ENCODE measurements around the gene CDC20B.

Gene CDC20B

GRCh38 chr5:55187370-55187769 is 14.4 kb upstream of the CDC20B start:
- H3K36me3 ChIP-seq (ENCODE audit: control insufficient read depth in 2 of 2, insufficient read depth in 2 of 2, low read length in 2 of 2) = no peaks in the 10 kb centered on the region
- no peaks in the 10 kb centered on the region for H3K9me3 ChIP-seq (ENCODE audit: control insufficient read depth in 2 of 2, low read length in 2 of 2)
- no peak overlapping the region for H3K4me3 ChIP-seq (ENCODE audit: low read length in 2 of 2)
- H3K4me1 ChIP-seq (ENCODE audit: control insufficient read depth, insufficient read depth, low read length) = no peaks in the 10 kb centered on the region
- no peak overlapping the region for H3K9ac ChIP-seq (ENCODE audit: low read length in 2 of 2)
- H3K27me3 ChIP-seq (ENCODE audit: control insufficient read depth in 1 of 2, insufficient read depth in 2 of 2, low read length in 2 of 2) = peaks cover 0 to 16% of the 10 kb centered on the region in 2 donors
- no peak overlapping the region for H3K27ac ChIP-seq (ENCODE audit: low read length)

DNA sequence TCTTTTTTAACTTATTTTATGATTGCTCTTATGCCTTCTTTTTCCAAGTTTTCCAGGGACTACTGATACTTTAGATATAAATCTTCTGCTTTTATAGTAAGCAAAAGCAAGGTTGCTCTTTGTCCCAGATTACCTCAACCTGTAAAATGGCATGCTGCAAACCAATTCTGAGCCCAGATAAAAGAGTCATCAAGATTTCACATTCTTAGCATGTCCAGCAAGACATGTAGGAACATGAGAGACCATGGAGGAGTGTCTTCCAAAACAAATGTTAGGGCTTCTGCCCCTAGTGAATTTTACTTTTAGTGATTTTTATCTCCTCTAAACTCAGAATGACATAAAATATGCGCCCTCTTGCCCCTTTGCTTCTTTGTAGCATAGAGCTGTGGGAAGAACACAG is 7.0 kb upstream of the CDC20B start:
- Histone ChIP-seq H3K4me3 (ENCODE audit: low read length in 2 of 2) (no peak overlapping the region), H3K27me3 (ENCODE audit: control insufficient read depth in 1 of 2, insufficient read depth in 2 of 2, low read length in 2 of 2) (peaks cover 27% of the 10 kb centered on the region in 2 donors), H3K36me3 (ENCODE audit: control insufficient read depth in 2 of 2, insufficient read depth in 2 of 2, low read length in 2 of 2) (no peaks in the 10 kb centered on the region), H3K9me3 (ENCODE audit: control insufficient read depth in 2 of 2, low read length in 2 of 2) (no peaks in the 10 kb centered on the region), H3K9ac (ENCODE audit: low read length in 2 of 2) (no peak overlapping the region), H3K4me1 (ENCODE audit: control insufficient read depth, insufficient read depth, low read length) (peaks cover 3% of the 10 kb centered on the region), H3K27ac (ENCODE audit: low read length) (no peak overlapping the region)

GRCh38 chr5:55177078-55177477 is 4.1 kb upstream of the CDC20B start:
- Histone ChIP-seq H3K36me3 (ENCODE audit: control insufficient read depth in 2 of 2, insufficient read depth in 2 of 2, low read length in 2 of 2) (no peaks in the 10 kb centered on the region), H3K9me3 (ENCODE audit: control insufficient read depth in 2 of 2, low read length in 2 of 2) (no peaks in the 10 kb centered on the region), H3K4me3 (ENCODE audit: low read length in 2 of 2) (no peak overlapping the region), H3K4me1 (ENCODE audit: control insufficient read depth, insufficient read depth, low read length) (peaks cover 14% of the 10 kb centered on the region), H3K9ac (ENCODE audit: low read length in 2 of 2) (no peak overlapping the region), H3K27ac (ENCODE audit: low read length) (no peak overlapping the region), H3K27me3 (ENCODE audit: control insufficient read depth in 1 of 2, insufficient read depth in 2 of 2, low read length in 2 of 2) (peaks cover 42 to 52% of the 10 kb centered on the region in 2 donors)

DNA sequence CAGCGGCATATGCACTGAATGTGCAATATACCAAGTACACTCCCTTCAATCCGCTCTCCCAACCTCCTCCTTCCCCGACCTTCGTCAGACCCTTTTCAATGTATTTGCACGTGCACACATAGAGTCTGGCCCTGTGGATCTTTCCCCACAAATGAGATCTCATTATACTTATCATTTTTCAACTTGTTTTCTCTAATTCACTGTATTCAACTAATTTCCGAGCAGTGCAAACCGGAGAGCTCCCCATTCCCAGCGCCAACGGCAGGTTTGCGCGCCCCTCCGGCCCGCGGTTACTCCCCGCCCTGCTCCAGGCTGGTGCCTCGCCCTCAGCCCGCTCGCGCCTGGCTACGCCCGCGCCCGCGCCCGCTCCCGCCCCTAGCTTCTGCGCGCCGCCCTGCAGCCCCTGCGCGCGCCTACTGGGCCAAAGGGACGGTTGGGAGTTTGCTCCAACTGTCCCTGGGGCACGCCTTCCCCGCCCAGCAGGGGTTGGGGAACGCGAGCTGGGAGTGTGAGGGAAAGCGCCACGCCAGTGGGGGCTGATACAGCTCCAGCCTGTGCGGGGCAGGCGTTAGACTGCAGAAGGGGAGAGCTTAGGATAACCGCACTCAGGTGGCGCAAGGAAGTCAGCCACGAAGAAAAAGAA is 3.3 kb upstream of the CDC20B start:
- Histone ChIP-seq H3K27me3 (ENCODE audit: control insufficient read depth in 1 of 2, insufficient read depth in 2 of 2, low read length in 2 of 2) (peaks cover 45 to 52% of the 10 kb centered on the region in 2 donors), H3K9me3 (ENCODE audit: control insufficient read depth in 2 of 2, low read length in 2 of 2) (no peaks in the 10 kb centered on the region), H3K36me3 (ENCODE audit: control insufficient read depth in 2 of 2, insufficient read depth in 2 of 2, low read length in 2 of 2) (no peaks in the 10 kb centered on the region), H3K4me3 (ENCODE audit: low read length in 2 of 2) (peak overlapping the region in 1 of 2 donors; percentile 30), H3K4me1 (ENCODE audit: control insufficient read depth, insufficient read depth, low read length) (peaks cover 14% of the 10 kb centered on the region), H3K27ac (ENCODE audit: low read length) (no peak overlapping the region), H3K9ac (ENCODE audit: low read length in 2 of 2) (no peak overlapping the region)

DNA sequence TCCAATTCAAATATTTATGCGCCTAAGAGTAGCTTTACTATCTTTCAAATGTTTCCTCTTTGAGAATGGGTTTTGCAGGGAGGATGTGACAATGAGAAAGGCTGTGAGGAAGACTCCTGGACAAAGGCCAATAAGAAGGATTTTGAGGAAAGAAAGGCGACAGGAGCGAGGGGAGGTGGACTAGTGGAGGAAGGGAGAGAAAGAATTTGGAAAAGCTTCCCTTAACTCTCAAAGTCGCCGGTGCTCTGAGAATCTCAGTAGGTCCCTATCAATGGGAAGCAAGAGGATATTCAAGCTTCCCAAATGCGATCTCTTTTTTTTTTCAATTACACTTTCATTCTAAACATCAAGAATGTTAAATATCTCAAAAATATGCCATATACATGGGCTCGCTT is 2.8 kb upstream of the CDC20B start:
- H3K27ac ChIP-seq (ENCODE audit: low read length) = no peak overlapping the region
- no peak overlapping the region for H3K9ac ChIP-seq (ENCODE audit: low read length in 2 of 2)
- H3K4me1 ChIP-seq (ENCODE audit: control insufficient read depth, insufficient read depth, low read length) = peaks cover 14% of the 10 kb centered on the region
- H3K36me3 ChIP-seq (ENCODE audit: control insufficient read depth in 2 of 2, insufficient read depth in 2 of 2, low read length in 2 of 2) = no peaks in the 10 kb centered on the region
- H3K4me3 ChIP-seq (ENCODE audit: low read length in 2 of 2) = no peak overlapping the region
- H3K9me3 ChIP-seq (ENCODE audit: control insufficient read depth in 2 of 2, low read length in 2 of 2) = no peaks in the 10 kb centered on the region
- peaks cover 45 to 52% of the 10 kb centered on the region in 2 donors for H3K27me3 ChIP-seq (ENCODE audit: control insufficient read depth in 1 of 2, insufficient read depth in 2 of 2, low read length in 2 of 2)

- Histone ChIP-seq H3K27me3 (ENCODE audit: control insufficient read depth in 1 of 2, insufficient read depth in 2 of 2, low read length in 2 of 2) (peaks cover 45 to 59% of the 10 kb centered on the region in 2 donors), H3K27ac (ENCODE audit: low read length) (no peak overlapping the region), H3K4me1 (ENCODE audit: control insufficient read depth, insufficient read depth, low read length) (peaks cover 14% of the 10 kb centered on the region), H3K9me3 (ENCODE audit: control insufficient read depth in 2 of 2, low read length in 2 of 2) (no peaks in the 10 kb centered on the region), H3K4me3 (ENCODE audit: low read length in 2 of 2) (peak overlapping the region; percentile 44 to 68), H3K36me3 (ENCODE audit: control insufficient read depth in 2 of 2, insufficient read depth in 2 of 2, low read length in 2 of 2) (no peaks in the 10 kb centered on the region), H3K9ac (ENCODE audit: low read length in 2 of 2) (no peak overlapping the region)
Observed at GRCh38 chr5:55173687-55174230, 782 bp upstream of the CDC20B start.

DNA sequence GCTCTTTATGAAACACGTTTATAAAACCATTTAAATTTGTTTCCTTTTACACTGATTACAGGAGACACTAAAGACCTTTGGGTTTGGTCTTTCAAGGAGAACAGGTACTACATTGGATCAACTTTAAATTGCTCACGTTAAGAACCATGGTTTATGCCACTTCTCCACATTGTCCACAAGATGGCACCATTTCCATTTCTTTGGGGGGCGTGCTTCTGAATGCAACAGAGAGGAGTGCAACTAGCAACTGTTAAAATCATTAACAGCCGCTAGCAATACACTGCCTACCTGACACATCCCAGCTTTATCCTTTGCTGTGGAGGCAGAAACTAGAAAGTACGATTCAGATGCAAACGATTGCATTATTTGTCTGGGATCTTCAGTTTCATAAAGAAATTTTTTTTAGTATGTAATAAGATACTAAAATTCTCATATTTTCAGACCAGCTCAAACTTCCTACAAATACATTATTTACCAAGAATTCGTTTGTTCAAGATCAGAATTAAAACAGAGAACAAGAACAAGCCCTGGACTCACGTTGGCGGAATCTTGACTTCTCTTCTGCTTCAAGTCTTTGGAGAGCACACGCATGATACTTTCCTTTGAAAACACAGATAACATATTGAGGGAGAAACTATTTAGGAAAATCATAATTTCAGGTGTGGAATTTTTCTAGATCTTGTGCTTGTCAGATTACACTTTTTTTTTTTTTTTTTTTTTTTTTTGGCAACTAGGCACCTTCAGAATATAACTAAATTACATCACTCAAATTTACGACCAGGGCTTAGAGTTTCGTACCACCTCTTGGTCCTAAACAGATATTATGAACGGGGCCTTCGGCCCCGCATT is 702 bp downstream of the CDC20B start:
- peaks cover 14% of the 10 kb centered on the region for H3K4me1 ChIP-seq (ENCODE audit: control insufficient read depth, insufficient read depth, low read length)
- H3K9ac ChIP-seq (ENCODE audit: low read length in 2 of 2) = no peak overlapping the region
- H3K36me3 ChIP-seq (ENCODE audit: control insufficient read depth in 2 of 2, insufficient read depth in 2 of 2, low read length in 2 of 2) = no peaks in the 10 kb centered on the region
- peaks cover 39 to 54% of the 10 kb centered on the region in 2 donors for H3K27me3 ChIP-seq (ENCODE audit: control insufficient read depth in 1 of 2, insufficient read depth in 2 of 2, low read length in 2 of 2)
- no peaks in the 10 kb centered on the region for H3K9me3 ChIP-seq (ENCODE audit: control insufficient read depth in 2 of 2, low read length in 2 of 2)
- H3K4me3 ChIP-seq (ENCODE audit: low read length in 2 of 2) = peak overlapping the region; percentile 68 to 73
- H3K27ac ChIP-seq (ENCODE audit: low read length) = no peak overlapping the region

GRCh38 chr5:55171471-55171870 is 1.5 kb downstream of the CDC20B start:
- no peaks in the 10 kb centered on the region for H3K36me3 ChIP-seq (ENCODE audit: control insufficient read depth in 2 of 2, insufficient read depth in 2 of 2, low read length in 2 of 2)
- H3K27me3 ChIP-seq (ENCODE audit: control insufficient read depth in 1 of 2, insufficient read depth in 2 of 2, low read length in 2 of 2) = peaks cover 32 to 46% of the 10 kb centered on the region in 2 donors

DNA sequence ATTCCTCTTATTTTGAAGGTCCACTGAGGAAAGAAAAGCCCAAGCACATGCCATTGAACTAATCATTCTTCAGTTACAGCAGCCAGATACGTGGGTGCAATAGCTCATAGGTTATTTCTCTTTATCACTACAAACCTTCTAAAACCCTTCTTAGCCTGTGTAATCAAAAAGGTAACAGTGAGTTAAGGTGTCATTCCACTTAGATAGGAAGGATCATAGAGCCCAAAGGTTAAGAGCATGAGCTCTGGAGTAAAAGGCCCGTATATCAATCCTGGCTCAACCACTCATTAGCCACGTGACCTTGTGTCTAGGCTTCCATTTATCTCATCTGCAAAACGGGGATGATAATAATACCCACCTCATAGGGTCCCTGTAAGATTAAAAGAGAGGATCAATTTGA is 10.3 kb downstream of the CDC20B start:
- Histone ChIP-seq H3K9me3 (ENCODE audit: control insufficient read depth in 2 of 2, low read length in 2 of 2) (peaks cover 0 to 4% of the 10 kb centered on the region in 2 donors), H3K27me3 (ENCODE audit: control insufficient read depth in 1 of 2, insufficient read depth in 2 of 2, low read length in 2 of 2) (peaks cover 7 to 20% of the 10 kb centered on the region in 2 donors), H3K4me3 (ENCODE audit: low read length in 2 of 2) (no peak overlapping the region), H3K27ac (ENCODE audit: low read length) (no peak overlapping the region), H3K4me1 (ENCODE audit: control insufficient read depth, insufficient read depth, low read length) (no peaks in the 10 kb centered on the region), H3K36me3 (ENCODE audit: control insufficient read depth in 2 of 2, insufficient read depth in 2 of 2, low read length in 2 of 2) (peaks cover 0 to 4% of the 10 kb centered on the region in 2 donors), H3K9ac (ENCODE audit: low read length in 2 of 2) (no peak overlapping the region)

More at GRCh38 chr5:55171471-55171870, 1.5 kb downstream of the CDC20B start:
- Histone ChIP-seq H3K9me3 (ENCODE audit: control insufficient read depth in 2 of 2, low read length in 2 of 2) (no peaks in the 10 kb centered on the region), H3K27ac (ENCODE audit: low read length) (no peak overlapping the region), H3K9ac (ENCODE audit: low read length in 2 of 2) (no peak overlapping the region), H3K4me3 (ENCODE audit: low read length in 2 of 2) (no peak overlapping the region), H3K4me1 (ENCODE audit: control insufficient read depth, insufficient read depth, low read length) (peaks cover 14% of the 10 kb centered on the region)

GRCh38 chr5:55160493-55161209 is 12.3 kb downstream of the CDC20B start:
- H3K9me3 ChIP-seq (ENCODE audit: control insufficient read depth in 2 of 2, low read length in 2 of 2) = peaks cover 0 to 3% of the 10 kb centered on the region in 2 donors
- H3K27ac ChIP-seq (ENCODE audit: low read length) = no peak overlapping the region
- peak overlapping the region in 1 of 2 donors; percentile 3 for H3K9ac ChIP-seq (ENCODE audit: low read length in 2 of 2)
- peaks cover 3 to 20% of the 10 kb centered on the region in 2 donors for H3K27me3 ChIP-seq (ENCODE audit: control insufficient read depth in 1 of 2, insufficient read depth in 2 of 2, low read length in 2 of 2)
- peak overlapping the region; percentile 62 to 64 for H3K4me3 ChIP-seq (ENCODE audit: low read length in 2 of 2)
- no peaks in the 10 kb centered on the region for H3K4me1 ChIP-seq (ENCODE audit: control insufficient read depth, insufficient read depth, low read length)
- no peaks in the 10 kb centered on the region for H3K36me3 ChIP-seq (ENCODE audit: control insufficient read depth in 2 of 2, insufficient read depth in 2 of 2, low read length in 2 of 2)
